ENCODE results near the gene LRSAM1.

The LRSAM1 gene

GRCh38 chr9:127534931-127535330 lies 83.6 kb downstream of the LRSAM1 start:
- DNase-seq (ENCODE audit: insufficient read length, low spot score) (no peak), FAIRE-seq (no peak)
- TF ChIP-seq POLR2A (IDR thresholded peaks at IDR 0.05; ENCODE audit: low read depth, low read length) (no peak), PAX5 (IDR thresholded peaks at IDR 0.05; ENCODE audit: insufficient read depth, low read length, severe bottlenecking) (no peak), TAF1 (IDR thresholded peaks at IDR 0.05; ENCODE audit: low read depth, low read length) (no peak), POU2F2 (IDR thresholded peaks at IDR 0.05; ENCODE audit: low read depth, low read length) (no peak), POLR2AphosphoS5 (IDR thresholded peaks at IDR 0.05; ENCODE audit: low read depth, low read length) (no peak), SPI1 (IDR thresholded peaks at IDR 0.05; ENCODE audit: low read depth, low read length) (no peak)

DNA sequence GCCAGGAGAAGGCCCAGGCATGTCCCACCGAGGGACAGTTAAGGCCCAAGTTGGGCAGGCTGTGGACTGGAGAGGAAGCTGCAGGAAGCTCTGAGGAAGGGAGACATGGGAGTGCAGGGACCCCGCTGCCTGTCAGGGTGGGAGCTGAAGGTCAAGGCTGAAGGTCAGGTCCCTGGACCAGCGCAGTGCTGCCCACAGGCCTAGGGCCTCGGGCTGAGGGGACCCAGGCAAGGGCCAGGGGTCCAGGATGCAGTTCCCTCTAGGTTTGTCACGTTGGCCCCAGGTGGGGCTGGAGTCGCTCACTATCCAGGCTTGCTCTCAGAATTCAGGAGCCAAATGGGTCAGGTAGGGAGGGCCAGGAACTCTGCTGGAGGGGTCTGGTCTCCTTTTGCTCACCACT lies 84.1 kb downstream of the LRSAM1 start:
- no peak for FAIRE-seq
- no peak for DNase-seq (ENCODE audit: insufficient read length, low spot score)
- no peak for TF ChIP-seq PAX5 (IDR thresholded peaks at IDR 0.05; ENCODE audit: insufficient read depth, low read length, severe bottlenecking)
- no peak for TF ChIP-seq TAF1 (IDR thresholded peaks at IDR 0.05; ENCODE audit: low read depth, low read length)
- TF ChIP-seq SPI1 (IDR thresholded peaks at IDR 0.05; ENCODE audit: low read depth, low read length): no peak
- no peak for TF ChIP-seq POLR2A (IDR thresholded peaks at IDR 0.05; ENCODE audit: low read depth, low read length)
- TF ChIP-seq POU2F2 (IDR thresholded peaks at IDR 0.05; ENCODE audit: low read depth, low read length): no peak
- no peak for TF ChIP-seq POLR2AphosphoS5 (IDR thresholded peaks at IDR 0.05; ENCODE audit: low read depth, low read length)

GRCh38 chr9:127535834-127536233 lies 84.5 kb downstream of the LRSAM1 start:
- DNase-seq (ENCODE audit: insufficient read length, low spot score) (no peak), FAIRE-seq (no peak)
- TF ChIP-seq SPI1 (IDR thresholded peaks at IDR 0.05; ENCODE audit: low read depth, low read length): no peak

GRCh38 chr9:127536499-127536898 lies 85.2 kb downstream of the LRSAM1 start:
- FAIRE-seq: no peak
- DNase-seq (ENCODE audit: insufficient read length, low spot score): no peak
- TF ChIP-seq TAF1 (IDR thresholded peaks at IDR 0.05; ENCODE audit: low read depth, low read length) (no peak), POLR2A (IDR thresholded peaks at IDR 0.05; ENCODE audit: low read depth, low read length) (no peak), PAX5 (IDR thresholded peaks at IDR 0.05; ENCODE audit: insufficient read depth, low read length, severe bottlenecking) (no peak), POLR2AphosphoS5 (IDR thresholded peaks at IDR 0.05; ENCODE audit: low read depth, low read length) (no peak), SPI1 (IDR thresholded peaks at IDR 0.05; ENCODE audit: low read depth, low read length) (no peak), POU2F2 (IDR thresholded peaks at IDR 0.05; ENCODE audit: low read depth, low read length) (no peak)

DNA sequence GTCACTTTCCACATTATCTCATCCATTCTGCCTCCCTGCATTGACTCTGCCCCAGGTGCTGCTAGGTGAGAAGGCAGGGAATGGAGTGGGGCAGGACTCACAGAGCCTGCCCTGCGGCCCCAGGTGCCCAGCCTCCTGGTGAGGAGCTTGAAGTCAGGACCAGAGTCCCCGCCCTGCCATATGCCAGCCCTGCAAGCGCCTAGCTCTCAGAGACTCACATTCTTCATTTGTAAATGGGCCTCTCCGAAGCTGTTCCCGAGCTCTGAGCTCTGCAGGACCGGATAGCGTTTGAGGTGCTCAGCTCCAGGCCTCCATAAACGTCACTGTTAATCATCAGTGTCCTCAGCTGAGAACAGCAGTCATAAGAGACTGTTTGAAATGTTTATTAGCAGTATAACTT lies 85.7 kb downstream of the LRSAM1 start:
- no peak for FAIRE-seq
- DNase-seq (ENCODE audit: insufficient read length, low spot score): no peak
- TF ChIP-seq POLR2A (IDR thresholded peaks at IDR 0.05; ENCODE audit: low read depth, low read length): no peak
- no peak for TF ChIP-seq SPI1 (IDR thresholded peaks at IDR 0.05; ENCODE audit: low read depth, low read length)
- no peak for TF ChIP-seq TAF1 (IDR thresholded peaks at IDR 0.05; ENCODE audit: low read depth, low read length)
- no peak for TF ChIP-seq POU2F2 (IDR thresholded peaks at IDR 0.05; ENCODE audit: low read depth, low read length)
- no peak for TF ChIP-seq POLR2AphosphoS5 (IDR thresholded peaks at IDR 0.05; ENCODE audit: low read depth, low read length)
- no peak for TF ChIP-seq PAX5 (IDR thresholded peaks at IDR 0.05; ENCODE audit: insufficient read depth, low read length, severe bottlenecking)

DNA sequence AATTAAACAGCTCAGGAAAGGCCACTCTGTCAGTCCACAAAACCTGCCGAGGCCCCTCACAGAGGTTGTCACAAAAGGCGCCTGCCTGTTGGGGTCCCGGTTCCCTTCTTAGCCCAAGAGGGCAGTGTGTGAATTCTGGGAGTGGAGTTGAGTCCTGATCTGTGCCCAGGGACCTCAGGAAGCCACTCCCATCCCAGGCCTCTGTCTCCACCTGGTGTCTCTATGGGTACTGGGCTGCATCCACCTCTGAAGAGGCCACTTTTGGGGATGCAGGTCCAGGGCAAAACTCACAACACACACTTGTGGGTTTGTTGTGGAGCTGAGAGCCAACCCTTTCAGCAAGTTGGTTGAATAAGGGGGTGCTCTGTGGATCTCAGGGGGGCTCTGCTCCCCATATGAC lies 86.5 kb downstream of the LRSAM1 start:
- DNase-seq (ENCODE audit: insufficient read length, low spot score): no peak
- TF ChIP-seq POLR2AphosphoS5 (IDR thresholded peaks at IDR 0.05; ENCODE audit: low read depth, low read length): no peak
- no peak for TF ChIP-seq TAF1 (IDR thresholded peaks at IDR 0.05; ENCODE audit: low read depth, low read length)
- TF ChIP-seq SPI1 (IDR thresholded peaks at IDR 0.05; ENCODE audit: low read depth, low read length): no peak
- TF ChIP-seq POU2F2 (IDR thresholded peaks at IDR 0.05; ENCODE audit: low read depth, low read length): no peak
- FAIRE-seq: no peak

DNA sequence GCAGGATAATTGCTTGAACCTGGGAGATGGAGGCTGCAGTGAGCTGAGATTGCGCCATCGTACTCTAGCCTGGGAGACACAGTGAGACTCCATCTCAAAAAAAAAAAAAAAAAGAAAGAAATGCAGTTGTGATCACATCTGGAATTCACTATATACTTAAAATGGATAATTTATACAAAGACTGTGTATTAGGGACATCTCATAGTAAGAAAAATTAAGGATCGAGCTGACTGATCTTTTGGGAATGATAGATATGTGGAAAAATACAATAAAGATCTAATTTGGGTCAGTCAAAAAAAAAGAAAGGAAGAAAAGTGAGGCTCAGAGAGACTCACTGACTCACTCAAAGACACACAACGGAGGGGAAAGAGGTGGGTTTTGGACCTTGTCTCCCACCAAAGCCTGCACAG lies 87.5 kb downstream of the LRSAM1 start:
- FAIRE-seq (no peak), DNase-seq (ENCODE audit: insufficient read length, low spot score) (no peak)
- TF ChIP-seq POLR2AphosphoS5 (IDR thresholded peaks at IDR 0.05; ENCODE audit: low read depth, low read length) (no peak), SPI1 (IDR thresholded peaks at IDR 0.05; ENCODE audit: low read depth, low read length) (no peak), TAF1 (IDR thresholded peaks at IDR 0.05; ENCODE audit: low read depth, low read length) (no peak), POLR2A (IDR thresholded peaks at IDR 0.05; ENCODE audit: low read depth, low read length) (no peak), POU2F2 (IDR thresholded peaks at IDR 0.05; ENCODE audit: low read depth, low read length) (no peak), PAX5 (IDR thresholded peaks at IDR 0.05; ENCODE audit: insufficient read depth, low read length, severe bottlenecking) (no peak)

GRCh38 chr9:127539259-127539981 lies 88.1 kb downstream of the LRSAM1 start:
- FAIRE-seq: no peak
- TF ChIP-seq POLR2A (IDR thresholded peaks at IDR 0.05; ENCODE audit: low read depth, low read length) (no peak), POLR2AphosphoS5 (IDR thresholded peaks at IDR 0.05; ENCODE audit: low read depth, low read length) (no peak), POU2F2 (IDR thresholded peaks at IDR 0.05; ENCODE audit: low read depth, low read length) (no peak), TAF1 (IDR thresholded peaks at IDR 0.05; ENCODE audit: low read depth, low read length) (no peak), PAX5 (IDR thresholded peaks at IDR 0.05; ENCODE audit: insufficient read depth, low read length, severe bottlenecking) (no peak), SPI1 (IDR thresholded peaks at IDR 0.05; ENCODE audit: low read depth, low read length) (no peak)
- no peak for DNase-seq (ENCODE audit: insufficient read length, low spot score)

DNA sequence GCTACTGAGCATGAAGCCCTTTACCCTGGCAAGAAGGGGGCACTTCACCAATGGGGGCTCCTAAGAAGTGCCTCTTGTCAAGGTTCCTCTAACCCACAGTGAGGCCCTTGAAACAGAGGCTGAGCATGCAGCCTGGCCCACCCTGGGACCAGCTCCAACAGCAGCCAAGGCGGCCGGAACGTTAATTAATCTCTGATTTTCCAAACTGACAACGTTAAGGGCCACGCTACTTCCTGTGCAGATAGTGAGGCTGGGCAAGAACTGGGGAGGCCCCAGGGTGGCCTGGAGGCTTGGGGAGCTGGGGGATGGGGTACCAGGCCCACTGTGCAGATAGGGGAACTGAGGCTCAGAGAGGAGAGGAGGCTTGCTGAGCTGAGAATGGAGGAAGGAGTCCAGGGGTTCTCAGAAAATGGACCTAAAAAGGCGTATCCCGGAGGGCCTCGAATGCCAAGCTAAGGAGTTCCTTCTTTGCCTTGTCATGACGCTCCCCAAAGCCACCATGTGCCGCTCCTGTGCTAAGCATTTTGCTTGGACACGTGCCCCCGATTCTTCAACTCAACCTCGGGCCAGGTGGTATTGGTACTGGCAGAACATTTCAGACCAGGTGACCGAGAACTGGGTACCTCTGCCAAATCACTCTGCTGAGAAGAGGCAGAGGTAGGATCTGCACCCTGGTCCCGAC lies 88.8 kb downstream of the LRSAM1 start:
- FAIRE-seq (no peak), DNase-seq (ENCODE audit: insufficient read length, low spot score) (no peak)
- TF ChIP-seq POLR2AphosphoS5 (IDR thresholded peaks at IDR 0.05; ENCODE audit: low read depth, low read length): no peak
- no peak for TF ChIP-seq POU2F2 (IDR thresholded peaks at IDR 0.05; ENCODE audit: low read depth, low read length)
- no peak for TF ChIP-seq SPI1 (IDR thresholded peaks at IDR 0.05; ENCODE audit: low read depth, low read length)
- no peak for TF ChIP-seq POLR2A (IDR thresholded peaks at IDR 0.05; ENCODE audit: low read depth, low read length)
- TF ChIP-seq PAX5 (IDR thresholded peaks at IDR 0.05; ENCODE audit: insufficient read depth, low read length, severe bottlenecking): no peak
- TF ChIP-seq TAF1 (IDR thresholded peaks at IDR 0.05; ENCODE audit: low read depth, low read length): no peak

GRCh38 chr9:127540664-127541041 lies 89.3 kb downstream of the LRSAM1 start:
- no peak for FAIRE-seq
- TF ChIP-seq PAX5 (IDR thresholded peaks at IDR 0.05; ENCODE audit: insufficient read depth, low read length, severe bottlenecking): no peak
- no peak for TF ChIP-seq POLR2AphosphoS5 (IDR thresholded peaks at IDR 0.05; ENCODE audit: low read depth, low read length)
- TF ChIP-seq SPI1 (IDR thresholded peaks at IDR 0.05; ENCODE audit: low read depth, low read length): no peak
- TF ChIP-seq POU2F2 (IDR thresholded peaks at IDR 0.05; ENCODE audit: low read depth, low read length): no peak
- TF ChIP-seq POLR2A (IDR thresholded peaks at IDR 0.05; ENCODE audit: low read depth, low read length): no peak
- no peak for TF ChIP-seq TAF1 (IDR thresholded peaks at IDR 0.05; ENCODE audit: low read depth, low read length)

More at GRCh38 chr9:127540664-127541041, 89.3 kb downstream of the LRSAM1 start:
- DNase-seq (ENCODE audit: insufficient read length, low spot score): no peak

Data from GM12891 (cell line).